ENCODE data around the gene IQGAP1. TPM values are rescaled to one million over a fixed set of nuclear protein-coding genes. Genes with fewer than 3 reads are reported as not detected.

The IQGAP1 gene
- total and polyA plus RNA-seq, 4 experiments from 2014 or later, result 86.1 to 132 (median 125) TPM

- peaks cover 77% of the 10 kb centered on the region for H3K4me1 ChIP-seq (ENCODE audit: insufficient read depth, low read length)
- H3K36me3 ChIP-seq (ENCODE audit: insufficient read depth, low read length), result no peaks in the 10 kb centered on the region
- peak overlapping the region in 1 of 2 donors; percentile 3 for H3K4me3 ChIP-seq (ENCODE audit: low read length in 2 of 2)
- H3K4me3 Mint-ChIP-seq, result peak overlapping the region; percentile 75 to 88 (median 80)
- H3K4me1 Mint-ChIP-seq, result peaks cover 51 to 77% (median 60%) of the 10 kb centered on the region in 4 donors
- no peaks in the 10 kb centered on the region for H3K9me3 ChIP-seq (ENCODE audit: control insufficient read depth in 1 of 2, low read length in 2 of 2)
- peak overlapping the region; percentile 93 for H3K27ac ChIP-seq (ENCODE audit: low read depth, low read length)
- H3K27me3 ChIP-seq (ENCODE audit: insufficient read depth, low read length), result no peaks in the 10 kb centered on the region
- H3K9me3 Mint-ChIP-seq, result no peaks in the 10 kb centered on the region
- peak overlapping the region; percentile 97 to 100 (median 99) for H3K27ac Mint-ChIP-seq
- CTCF ChIA-PET (ENCODE audit: partially characterized antibody), result interaction anchor here (1.5 to 5.3 kb wide), 5 partner anchors 8 to 81 kb away, joined by 4 to 26 read pairs (median 14); partner anchors contain the start of gene IQGAP1
- H3K36me3 Mint-ChIP-seq, result peaks cover 6 to 16% of the 10 kb centered on the region in 2 donors
- DNase-seq, result no peak
- no peaks in the 10 kb centered on the region for H3K27me3 Mint-ChIP-seq
- POLR2A ChIA-PET (ENCODE audit: partially characterized antibody), result interaction anchor here (1.0 to 8.1 kb wide), 7 partner anchors 8 to 131 kb away, joined by 3 to 92 read pairs (median 4); partner anchors contain the start of gene IQGAP1
- intact Hi-C loops (cut with micrococcal nuclease), result loop anchor here (1.0 kb wide), 2 partner anchors 12 to 38 kb away; partner anchors contain the start of gene IQGAP1
Observed at GRCh38 chr15:90400005-90400758, 12.1 kb downstream of the IQGAP1 start.

DNA sequence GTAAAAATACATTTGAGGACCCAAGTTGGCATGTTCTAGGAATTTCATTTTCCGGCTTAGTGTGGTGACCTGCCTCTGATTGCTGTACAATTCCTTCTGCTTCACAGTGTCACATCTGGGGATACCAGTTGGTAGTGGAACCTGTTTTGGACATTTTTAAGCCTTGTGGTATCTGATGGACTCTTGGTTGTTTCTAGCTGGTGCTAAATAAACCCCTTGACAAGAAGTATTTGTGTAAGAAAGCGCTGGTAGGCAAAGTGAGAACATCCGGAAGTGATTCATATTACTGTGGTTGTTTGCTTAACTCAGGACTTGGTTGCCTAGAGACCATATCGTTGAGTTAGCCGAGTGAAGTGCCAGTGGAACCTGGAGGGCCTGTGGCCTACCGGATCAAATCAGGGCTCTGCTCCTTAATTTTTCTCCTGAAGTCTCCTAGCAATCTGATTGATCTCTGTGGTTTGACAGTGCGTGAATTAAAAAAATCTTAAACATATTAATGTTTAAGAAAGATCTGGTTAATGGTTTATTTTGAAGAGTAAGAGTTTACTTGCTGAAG lies 12.8 kb downstream of the IQGAP1 start:
- peak; percentile 79 to 91 (median 88) for DNase-seq
- POLR2A ChIA-PET (ENCODE audit: partially characterized antibody), result interaction anchor here (0.8 to 8.1 kb wide), 9 partner anchors 9 to 130 kb away, joined by 3 to 92 read pairs (median 4); partner anchors contain the start of gene IQGAP1
- CTCF ChIA-PET (ENCODE audit: partially characterized antibody), result interaction anchor here (1.4 to 5.3 kb wide), 5 partner anchors 9 to 80 kb away, joined by 4 to 26 read pairs (median 14); partner anchors contain the start of gene IQGAP1
- Mint-ChIP-seq H3K36me3 (peaks cover 6 to 12% of the 10 kb centered on the region in 2 donors), H3K4me1 (peaks cover 49 to 76% (median 60%) of the 10 kb centered on the region in 4 donors), H3K27me3 (no peaks in the 10 kb centered on the region), H3K27ac (peak overlapping the region; percentile 97 to 100 (median 99)), H3K9me3 (no peaks in the 10 kb centered on the region), H3K4me3 (peak overlapping the region; percentile 75 to 88 (median 80))
- H3K27me3 ChIP-seq (ENCODE audit: insufficient read depth, low read length), result no peaks in the 10 kb centered on the region
- intact Hi-C loops (cut with micrococcal nuclease), result loop anchor here (1.0 kb wide), 2 partner anchors 13 to 39 kb away; partner anchors contain the start of gene IQGAP1
- peak overlapping the region in 1 of 2 donors; percentile 3 for H3K4me3 ChIP-seq (ENCODE audit: low read length in 2 of 2)
- H3K36me3 ChIP-seq (ENCODE audit: insufficient read depth, low read length), result no peaks in the 10 kb centered on the region
- no peaks in the 10 kb centered on the region for H3K9me3 ChIP-seq (ENCODE audit: control insufficient read depth in 1 of 2, low read length in 2 of 2)
- peak overlapping the region; percentile 93 for H3K27ac ChIP-seq (ENCODE audit: low read depth, low read length)
- peaks cover 70% of the 10 kb centered on the region for H3K4me1 ChIP-seq (ENCODE audit: insufficient read depth, low read length)

- H3K27me3 Mint-ChIP-seq, result no peaks in the 10 kb centered on the region
- peak overlapping the region in 7 of 8 donors; percentile 71 to 88 (median 82) for H3K4me3 Mint-ChIP-seq
- Histone ChIP-seq H3K27ac (ENCODE audit: low read depth, low read length) (peak overlapping the region; percentile 93), H3K9me3 (ENCODE audit: control insufficient read depth in 1 of 2, low read length in 2 of 2) (no peaks in the 10 kb centered on the region), H3K36me3 (ENCODE audit: insufficient read depth, low read length) (no peaks in the 10 kb centered on the region), H3K4me3 (ENCODE audit: low read length in 2 of 2) (no peak overlapping the region), H3K4me1 (ENCODE audit: insufficient read depth, low read length) (peaks cover 68% of the 10 kb centered on the region), H3K27me3 (ENCODE audit: insufficient read depth, low read length) (no peaks in the 10 kb centered on the region)
- peaks cover 0 to 8% of the 10 kb centered on the region in 2 donors for H3K36me3 Mint-ChIP-seq
- H3K9me3 Mint-ChIP-seq, result no peaks in the 10 kb centered on the region
- DNase-seq, result no peak
- ChIA-PET CTCF (ENCODE audit: partially characterized antibody) (interaction anchor here (1.4 to 5.3 kb wide), 4 partner anchors 10 to 81 kb away, joined by 4 to 26 read pairs (median 14); no protein-coding TSS in a partner anchor), POLR2A (ENCODE audit: partially characterized antibody) (interaction anchor here (0.8 to 8.1 kb wide), 4 partner anchors 10 to 27 kb away, joined by 3 to 92 read pairs (median 4); partner anchors contain the start of gene IQGAP1)
- intact Hi-C loops (cut with micrococcal nuclease), result no loop called here
- peaks cover 47 to 76% (median 59%) of the 10 kb centered on the region in 4 donors for H3K4me1 Mint-ChIP-seq
- peak overlapping the region; percentile 97 to 100 (median 99) for H3K27ac Mint-ChIP-seq
Observed at GRCh38 chr15:90401495-90401894, 13.5 kb downstream of the IQGAP1 start.

GRCh38 chr15:90402223-90402622 lies 14.2 kb downstream of the IQGAP1 start:
- Histone ChIP-seq H3K4me1 (ENCODE audit: insufficient read depth, low read length) (peaks cover 71% of the 10 kb centered on the region), H3K27me3 (ENCODE audit: insufficient read depth, low read length) (no peaks in the 10 kb centered on the region), H3K27ac (ENCODE audit: low read depth, low read length) (peak overlapping the region; percentile 93), H3K36me3 (ENCODE audit: insufficient read depth, low read length) (no peaks in the 10 kb centered on the region), H3K4me3 (ENCODE audit: low read length in 2 of 2) (no peak overlapping the region), H3K9me3 (ENCODE audit: control insufficient read depth in 1 of 2, low read length in 2 of 2) (no peaks in the 10 kb centered on the region)
- DNase-seq, result no peak
- ChIA-PET POLR2A (ENCODE audit: partially characterized antibody) (interaction anchor here (0.6 to 8.1 kb wide), 3 partner anchors 11 to 16 kb away, joined by 3 to 92 read pairs (median 3); partner anchors contain the start of gene IQGAP1), CTCF (ENCODE audit: partially characterized antibody) (interaction anchor here (1.2 to 5.3 kb wide), 5 partner anchors 10 to 81 kb away, joined by 3 to 26 read pairs (median 12); no protein-coding TSS in a partner anchor)
- Mint-ChIP-seq H3K4me1 (peaks cover 52 to 76% (median 64%) of the 10 kb centered on the region in 4 donors), H3K4me3 (peak overlapping the region in 7 of 8 donors; percentile 9 to 87 (median 39)), H3K27me3 (no peaks in the 10 kb centered on the region), H3K36me3 (peaks cover 0 to 10% of the 10 kb centered on the region in 2 donors), H3K27ac (peak overlapping the region; percentile 97 to 100 (median 99)), H3K9me3 (no peaks in the 10 kb centered on the region)
- intact Hi-C loops (cut with micrococcal nuclease), result no loop called here

GRCh38 chr15:90402767-90403166 lies 14.7 kb downstream of the IQGAP1 start:
- peaks cover 0 to 10% of the 10 kb centered on the region in 2 donors for H3K36me3 Mint-ChIP-seq
- Histone ChIP-seq H3K36me3 (ENCODE audit: insufficient read depth, low read length) (no peaks in the 10 kb centered on the region), H3K9me3 (ENCODE audit: control insufficient read depth in 1 of 2, low read length in 2 of 2) (no peaks in the 10 kb centered on the region), H3K4me3 (ENCODE audit: low read length in 2 of 2) (no peak overlapping the region), H3K27me3 (ENCODE audit: insufficient read depth, low read length) (no peaks in the 10 kb centered on the region), H3K27ac (ENCODE audit: low read depth, low read length) (peak overlapping the region; percentile 93), H3K4me1 (ENCODE audit: insufficient read depth, low read length) (peaks cover 75% of the 10 kb centered on the region)
- peak overlapping the region; percentile 97 to 100 (median 99) for H3K27ac Mint-ChIP-seq
- H3K9me3 Mint-ChIP-seq, result no peaks in the 10 kb centered on the region
- peak overlapping the region in 2 of 8 donors; percentile 58 to 87 for H3K4me3 Mint-ChIP-seq
- intact Hi-C loops (cut with micrococcal nuclease), result no loop called here
- no peak for DNase-seq
- H3K4me1 Mint-ChIP-seq, result peaks cover 54 to 81% (median 67%) of the 10 kb centered on the region in 4 donors
- H3K27me3 Mint-ChIP-seq, result no peaks in the 10 kb centered on the region
- POLR2A ChIA-PET (ENCODE audit: partially characterized antibody), result interaction anchor here (8.1 kb wide), 1 partner anchor 14 kb away, joined by 92 read pairs; the partner anchor contains the start of gene IQGAP1
- CTCF ChIA-PET (ENCODE audit: partially characterized antibody), result interaction anchor here (0.6 to 5.3 kb wide), 5 partner anchors 11 to 868 kb away, joined by 3 to 26 read pairs (median 12); no protein-coding TSS in a partner anchor

GRCh38 chr15:90405055-90405607 lies 17.1 kb downstream of the IQGAP1 start:
- H3K4me1 ChIP-seq (ENCODE audit: insufficient read depth, low read length), result peaks cover 64% of the 10 kb centered on the region
- POLR2A ChIA-PET (ENCODE audit: partially characterized antibody), result interaction anchor here (1.9 kb wide), 1 partner anchor 17 kb away, joined by 11 read pairs; the partner anchor contains the start of gene IQGAP1
- no peak overlapping the region for H3K27ac ChIP-seq (ENCODE audit: low read depth, low read length)
- intact Hi-C loops (cut with micrococcal nuclease), result no loop called here
- no peaks in the 10 kb centered on the region for H3K36me3 ChIP-seq (ENCODE audit: insufficient read depth, low read length)
- Mint-ChIP-seq H3K4me3 (no peak overlapping the region), H3K27me3 (no peaks in the 10 kb centered on the region), H3K9me3 (peaks cover 0 to 3% (median 0%) of the 10 kb centered on the region in 8 donors), H3K4me1 (peaks cover 58 to 87% (median 75%) of the 10 kb centered on the region in 4 donors), H3K36me3 (peaks cover 13 to 16% of the 10 kb centered on the region in 2 donors), H3K27ac (peak overlapping the region in 4 of 7 donors; percentile 19 to 64 (median 55))
- H3K9me3 ChIP-seq (ENCODE audit: control insufficient read depth in 1 of 2, low read length in 2 of 2), result no peaks in the 10 kb centered on the region
- no peak overlapping the region for H3K4me3 ChIP-seq (ENCODE audit: low read length in 2 of 2)
- H3K27me3 ChIP-seq (ENCODE audit: insufficient read depth, low read length), result no peaks in the 10 kb centered on the region
- CTCF ChIA-PET (ENCODE audit: partially characterized antibody), result interaction anchor here (0.7 to 1.0 kb wide), 2 partner anchors 77 to 86 kb away, joined by 3 read pairs; no protein-coding TSS in a partner anchor
- no peak for DNase-seq

Data from CD4-positive, alpha-beta memory T cell (primary cell).